Fibroblast of skin of right quadriceps (primary cell): Measurements from ENCODE around the gene HES3.

Source experiments
- DNase-seq: peaks from one replicate; pipeline ENCODE4 v3.0.0-alpha.2; 2013

Gene HES3

DNA sequence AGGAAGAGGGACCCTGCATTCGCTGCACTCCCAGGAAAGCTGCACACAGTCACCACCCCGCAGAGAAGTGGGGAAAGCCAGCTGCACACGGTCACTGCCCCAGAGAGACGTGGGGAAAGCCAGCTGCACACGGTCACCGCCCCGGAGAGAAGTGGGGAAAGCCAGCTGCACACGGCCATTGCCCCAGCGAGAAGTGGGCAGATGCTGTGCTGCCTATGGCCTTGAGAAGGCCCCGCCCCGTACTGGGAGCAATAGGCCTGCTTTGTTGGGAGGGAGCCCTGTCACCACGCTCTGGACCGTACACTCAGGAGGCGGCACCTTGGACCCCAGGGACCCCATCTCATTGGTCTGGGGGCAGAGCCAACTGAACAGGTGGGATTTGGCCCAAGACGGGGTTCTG, 21.2 kb downstream of the HES3 start:
- DNase-seq = no peak

DNA sequence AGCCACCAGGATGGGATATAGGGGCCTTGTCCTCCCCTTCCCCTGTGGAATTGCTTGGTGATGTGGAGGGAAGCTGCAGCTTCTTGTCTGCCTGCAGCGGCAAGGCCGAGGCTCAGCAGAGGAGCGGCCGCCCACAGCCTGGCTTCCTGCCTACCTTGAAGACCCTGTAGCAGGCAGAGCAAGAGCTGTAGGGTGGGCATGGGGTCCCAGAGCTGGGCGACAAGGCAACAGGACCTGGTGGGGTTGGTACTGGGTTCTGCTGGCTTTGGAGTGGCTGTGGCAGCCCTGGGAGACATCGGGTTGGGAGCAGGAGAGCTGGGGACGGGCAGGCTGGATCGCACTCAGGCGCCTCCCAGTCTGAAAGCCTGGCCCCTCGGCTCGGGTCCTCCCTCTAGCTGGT, 22.7 kb downstream of the HES3 start:
- DNase-seq = no peak

DNA sequence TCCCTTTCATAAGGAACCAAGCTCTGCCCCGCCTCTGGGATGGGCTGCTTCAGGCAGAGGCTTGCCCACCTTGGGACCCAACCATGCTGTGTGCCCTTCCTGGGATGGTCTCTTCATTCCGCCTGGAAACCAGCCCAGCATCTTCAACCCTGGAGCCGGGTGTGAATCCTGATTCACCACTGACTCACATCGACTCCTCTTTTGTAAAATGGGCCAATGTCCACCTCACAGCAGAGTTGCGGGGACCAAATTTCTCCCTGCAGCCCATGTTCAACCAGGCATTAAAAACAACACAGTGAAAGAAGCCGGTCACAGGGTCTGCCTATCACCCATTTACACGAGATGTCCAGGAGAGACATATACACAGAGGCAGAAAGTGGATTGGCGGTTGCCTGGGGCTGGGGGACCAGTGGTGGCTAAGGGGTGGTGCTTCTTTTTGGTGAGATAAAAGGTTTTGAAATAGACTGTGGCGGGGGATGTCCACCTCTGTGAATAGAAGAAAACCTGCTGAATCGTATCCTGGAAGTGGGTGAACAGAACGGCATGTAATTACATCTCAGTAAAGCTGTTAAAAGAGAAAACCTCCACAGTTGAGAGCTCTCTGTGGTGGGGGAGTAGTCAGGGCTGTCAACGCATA, 23.8 kb downstream of the HES3 start:
- DNase-seq = peak; percentile 34

DNA sequence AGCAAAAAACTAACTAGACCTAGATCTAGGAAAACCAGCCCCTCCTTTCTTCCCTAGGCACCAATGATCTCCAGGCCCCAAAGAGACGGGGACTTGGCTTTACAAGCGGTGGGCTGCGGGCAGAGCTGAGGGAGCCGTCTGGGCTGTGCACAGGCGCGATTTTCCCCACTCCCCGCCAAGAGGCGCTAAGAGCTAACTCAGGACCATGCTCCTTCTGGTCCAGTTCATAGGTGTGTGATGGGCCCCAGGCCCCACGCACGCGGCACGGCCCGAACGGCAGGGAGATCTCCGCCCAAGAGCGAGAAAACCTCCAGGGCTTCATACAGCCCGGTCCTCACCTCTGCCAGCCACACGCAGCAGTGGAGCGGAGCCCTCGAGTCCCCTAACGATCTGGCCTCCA, 24.4 kb downstream of the HES3 start:
- DNase-seq = no peak

DNA sequence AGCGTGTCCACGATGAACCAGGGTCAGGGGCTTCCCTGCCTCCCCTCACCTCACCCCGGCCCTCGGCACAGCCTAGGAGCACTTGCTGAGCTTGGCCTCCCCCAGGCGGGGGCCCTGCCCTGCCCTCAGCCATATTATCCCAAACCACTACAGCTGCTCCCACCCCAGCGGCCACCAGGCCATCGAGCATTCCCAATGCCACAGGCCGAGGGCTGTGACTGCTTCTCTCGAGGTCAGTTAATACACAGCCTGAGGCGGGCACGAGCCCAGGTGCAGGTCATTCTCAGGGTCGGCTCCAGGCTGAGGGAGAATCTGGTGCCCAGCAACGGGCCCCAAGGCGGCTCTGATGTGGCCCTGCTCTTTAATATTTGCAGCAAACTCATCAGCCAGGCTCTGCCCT, 25.3 kb downstream of the HES3 start:
- no peak for DNase-seq

DNA sequence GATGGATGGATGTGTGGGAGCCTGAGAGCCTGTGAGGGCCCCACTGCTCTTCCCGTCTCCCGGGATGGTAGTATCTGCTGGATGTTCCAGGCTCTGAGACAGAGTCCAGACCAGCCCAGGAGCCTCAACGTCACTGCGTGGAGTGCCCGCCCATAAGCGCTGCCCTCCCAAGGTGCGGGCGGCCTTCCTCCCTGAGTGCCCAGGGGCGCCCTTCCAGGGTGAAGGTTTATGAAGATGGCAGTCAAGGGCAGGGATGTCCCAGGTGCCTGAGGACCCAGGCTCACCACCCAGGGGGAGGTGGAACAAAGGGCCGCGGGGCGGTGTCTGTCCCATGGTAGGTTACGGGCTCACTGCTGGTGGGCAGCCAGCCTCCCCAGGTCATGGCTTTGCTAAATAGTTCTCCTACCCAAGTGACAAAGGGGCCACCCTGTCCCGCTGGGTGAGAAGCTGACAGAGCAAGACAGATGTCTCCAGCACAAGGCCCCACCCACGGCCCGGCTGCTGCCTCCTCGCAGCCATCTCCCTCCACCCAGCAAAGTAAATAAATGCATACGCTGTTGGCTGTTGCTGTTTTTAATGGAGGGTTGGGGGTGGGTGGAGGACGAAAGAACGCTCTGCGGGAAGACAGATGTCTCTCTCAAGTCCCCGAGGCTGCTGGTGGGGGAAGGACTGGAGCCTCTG, 25.9 kb downstream of the HES3 start:
- no peak for DNase-seq

DNA sequence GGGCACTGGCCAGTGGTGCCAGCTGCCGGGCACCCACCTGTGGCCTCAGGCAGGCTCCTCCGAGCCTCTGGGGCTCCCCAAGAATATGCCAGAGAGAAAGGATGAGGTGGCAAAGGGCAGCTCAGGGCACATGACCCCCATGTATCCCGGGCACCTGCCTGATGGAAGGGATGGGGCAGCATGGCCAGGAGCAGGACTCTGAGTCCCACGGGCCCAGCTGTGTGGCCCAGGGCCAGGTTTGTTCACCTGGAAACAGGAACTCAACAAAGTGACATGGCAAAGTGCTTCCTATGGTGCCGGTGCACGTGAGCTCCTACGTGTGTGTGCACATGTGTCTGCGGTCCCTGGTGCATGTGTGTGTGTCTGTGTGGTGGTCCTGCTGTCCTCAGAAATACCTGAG, 26.4 kb downstream of the HES3 start:
- DNase-seq = no peak

DNA sequence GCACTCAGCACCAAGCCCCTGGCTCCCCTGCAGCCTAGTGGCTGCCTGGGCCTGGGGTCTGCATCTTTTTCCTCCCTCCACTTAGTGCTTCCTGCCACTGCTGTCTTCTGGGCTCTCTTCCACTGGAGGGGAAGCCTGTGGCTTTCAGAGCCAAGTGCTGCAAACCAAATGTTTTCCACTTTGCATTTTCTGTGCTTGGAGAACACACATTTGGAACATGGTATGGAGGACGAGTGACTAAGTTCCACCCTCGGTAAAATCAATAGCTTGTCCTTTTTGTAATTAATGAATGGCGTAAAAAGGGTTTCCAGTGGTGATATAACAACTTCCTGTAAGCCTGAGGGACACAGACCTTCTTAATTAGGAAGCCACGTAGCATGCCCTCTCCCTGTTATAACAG, 27.0 kb downstream of the HES3 start:
- DNase-seq = peak; percentile 24

DNA sequence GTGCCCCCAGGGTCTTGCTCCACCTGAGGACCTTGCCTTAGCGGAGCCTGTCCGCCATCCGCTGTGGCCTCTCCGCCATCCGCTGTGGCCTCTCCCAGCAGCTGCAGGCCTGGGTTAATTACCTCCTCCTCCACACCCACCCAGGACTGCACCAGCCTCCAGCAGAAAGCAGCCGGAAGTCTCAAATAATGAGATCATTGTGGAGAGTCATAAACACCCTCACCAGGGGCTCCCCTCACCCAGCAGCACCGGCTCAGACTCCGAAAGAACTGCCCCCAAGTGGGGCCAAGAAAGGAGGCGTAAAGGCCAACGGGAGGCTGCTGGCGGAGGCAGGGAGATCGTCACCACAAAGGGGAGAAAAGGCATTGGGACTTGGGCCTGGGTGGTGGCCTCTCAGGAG, 27.6 kb downstream of the HES3 start:
- DNase-seq = peak; percentile 56

DNA sequence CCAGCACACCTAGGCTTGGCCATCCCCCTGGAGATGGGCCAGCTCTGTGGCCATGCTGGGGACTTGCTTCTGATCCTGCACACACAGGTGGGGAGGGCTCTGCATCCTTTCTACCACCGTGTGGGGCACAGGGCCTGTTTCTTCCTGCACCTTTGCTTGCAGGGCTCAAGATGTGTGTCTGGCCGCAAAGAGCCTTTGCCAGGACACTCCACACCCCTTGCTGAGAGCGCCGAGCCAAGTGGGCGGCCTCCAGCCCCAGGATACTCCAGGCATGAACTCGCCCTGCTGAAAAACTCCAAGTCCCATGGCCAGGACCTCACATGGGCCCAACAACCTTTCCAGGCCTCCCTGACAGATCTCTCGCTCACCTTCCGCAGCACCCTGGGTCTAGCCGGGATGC, 28.5 kb downstream of the HES3 start:
- DNase-seq = no peak

DNA sequence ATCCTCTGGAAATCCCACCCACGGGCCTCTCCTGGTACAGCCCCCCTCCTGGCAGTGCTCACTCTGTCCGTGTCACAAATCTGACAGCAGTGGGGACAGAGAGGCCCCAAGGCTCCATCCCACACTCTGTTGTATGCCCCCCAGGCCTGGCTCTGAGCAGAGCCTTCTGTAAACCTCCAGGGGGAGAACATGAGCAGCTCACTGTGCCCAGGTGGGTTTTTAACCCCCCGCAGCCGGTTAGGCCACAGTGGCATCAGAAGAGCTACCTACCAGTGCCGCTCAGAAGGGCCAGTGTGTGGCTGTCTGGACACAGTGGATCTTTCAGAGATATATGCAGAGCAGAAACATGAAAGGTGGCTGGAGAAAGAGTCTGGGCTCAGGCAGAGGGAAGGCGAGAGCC, 28.9 kb downstream of the HES3 start:
- DNase-seq = no peak

DNA sequence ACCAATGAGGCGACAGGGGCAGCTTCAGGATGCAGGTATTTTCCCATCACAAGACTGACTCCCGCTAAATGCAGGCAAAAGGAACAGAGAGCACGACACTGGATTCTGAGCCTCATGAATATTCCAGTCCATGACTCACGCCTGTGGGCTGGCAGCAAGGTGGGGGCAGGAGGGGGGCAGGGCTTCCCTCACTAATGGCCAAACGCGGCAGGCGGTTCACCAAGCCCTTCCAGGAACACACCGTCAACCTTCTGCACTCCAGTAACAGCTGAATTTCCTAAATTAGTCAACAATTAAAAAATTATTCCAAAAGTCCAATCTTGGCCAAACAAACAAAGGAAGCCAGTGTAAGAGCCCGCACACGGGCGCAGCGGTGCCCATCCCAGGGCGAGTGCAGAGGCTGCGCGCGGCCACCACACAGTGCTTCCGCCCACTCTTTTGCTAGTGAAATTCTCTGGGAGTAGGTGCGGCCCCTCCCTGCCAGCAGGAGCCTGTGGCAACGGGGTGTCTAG, 29.5 kb downstream of the HES3 start:
- DNase-seq = peak; percentile 74

DNA sequence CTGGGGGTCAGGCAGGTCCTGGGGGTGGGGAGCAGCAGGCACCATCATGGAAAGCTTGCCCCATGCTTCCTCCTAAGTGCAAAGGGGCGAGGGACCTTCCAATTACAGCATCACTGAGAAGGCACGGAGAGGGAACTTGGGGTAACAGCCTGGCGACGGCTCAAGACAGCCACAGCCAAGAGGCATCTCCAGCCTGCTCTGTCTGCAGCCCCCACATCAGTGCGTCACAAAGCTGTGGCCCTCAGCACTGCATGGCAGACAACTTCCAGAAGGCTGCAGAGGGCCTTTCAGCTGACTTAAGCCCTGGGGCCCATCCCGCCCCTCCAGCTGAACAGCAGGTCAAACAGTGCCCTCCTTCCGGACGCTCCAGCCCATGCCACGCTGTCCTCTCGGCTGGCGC, 30.1 kb downstream of the HES3 start:
- DNase-seq = no peak

DNA sequence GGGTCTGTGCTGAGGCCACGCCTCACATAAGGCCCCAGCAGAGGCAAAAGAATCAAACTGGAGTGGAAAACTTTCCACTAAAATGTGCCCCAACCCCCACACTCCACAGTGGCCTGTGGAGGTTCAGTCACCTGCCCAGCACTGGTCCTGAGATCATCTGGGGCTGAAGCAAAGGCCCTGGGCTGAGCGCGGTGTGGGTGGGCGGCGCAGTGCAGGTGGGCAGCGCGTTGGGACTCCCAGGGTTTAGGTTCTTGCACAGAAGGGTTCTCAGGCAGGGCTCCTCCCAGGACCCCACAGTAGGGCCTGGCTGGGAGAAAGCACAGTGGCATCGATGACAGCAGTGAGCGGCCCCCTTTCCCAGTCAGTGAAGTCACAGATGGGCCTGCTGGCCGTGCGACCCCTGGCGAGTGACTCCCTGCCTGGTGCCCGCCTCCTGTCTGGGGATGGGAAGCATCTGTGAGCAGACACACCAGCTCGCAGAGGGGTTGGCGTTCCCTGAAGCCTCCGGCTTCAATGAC, 30.7 kb downstream of the HES3 start:
- no peak for DNase-seq

DNA sequence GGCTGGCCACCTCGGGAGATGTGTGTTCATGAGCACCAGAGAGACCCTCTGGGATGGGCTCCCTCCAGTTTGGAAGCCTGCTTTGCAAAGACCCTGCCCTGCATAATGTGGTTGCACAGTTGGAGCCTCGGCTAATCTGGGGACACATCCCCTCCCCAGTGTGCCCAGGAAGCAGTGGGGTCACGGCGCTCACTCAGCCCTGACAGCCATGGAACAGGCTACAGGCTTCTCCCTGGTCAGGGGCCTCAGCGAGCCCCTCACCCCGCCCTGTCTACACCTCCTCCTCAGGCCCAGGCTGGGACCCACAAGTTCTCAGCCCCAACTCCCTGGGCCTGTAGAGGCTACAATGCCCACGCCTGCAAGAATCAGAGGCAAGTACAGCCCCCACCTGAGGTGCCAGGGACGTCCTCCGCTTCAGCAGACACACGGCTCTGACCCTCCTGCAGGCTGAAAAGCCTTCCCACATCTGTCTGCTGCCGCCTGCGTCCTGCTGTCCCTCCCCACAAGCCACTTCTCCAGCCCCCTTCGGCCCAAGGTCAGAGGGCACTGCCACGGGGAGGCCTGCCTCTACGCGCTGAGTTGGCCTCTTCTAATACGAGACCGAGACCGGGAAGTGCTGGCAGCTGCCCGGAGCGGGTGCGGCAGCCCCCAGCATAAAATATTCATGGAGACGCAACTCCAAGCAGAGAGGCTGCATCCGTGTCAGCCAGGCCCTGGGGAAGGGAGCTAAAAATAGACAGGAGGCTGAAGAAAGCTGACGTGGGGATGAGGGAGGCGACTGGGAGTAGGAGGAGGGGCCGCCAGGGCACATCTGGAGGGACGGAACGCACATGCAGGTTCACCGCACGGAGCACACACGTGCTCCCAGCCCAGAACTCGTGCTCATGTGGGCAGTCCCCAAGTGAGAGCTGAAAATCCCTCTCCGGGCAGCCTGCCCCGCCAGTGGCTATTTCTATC, 32.1 kb downstream of the HES3 start:
- DNase-seq = peak; percentile 82

DNA sequence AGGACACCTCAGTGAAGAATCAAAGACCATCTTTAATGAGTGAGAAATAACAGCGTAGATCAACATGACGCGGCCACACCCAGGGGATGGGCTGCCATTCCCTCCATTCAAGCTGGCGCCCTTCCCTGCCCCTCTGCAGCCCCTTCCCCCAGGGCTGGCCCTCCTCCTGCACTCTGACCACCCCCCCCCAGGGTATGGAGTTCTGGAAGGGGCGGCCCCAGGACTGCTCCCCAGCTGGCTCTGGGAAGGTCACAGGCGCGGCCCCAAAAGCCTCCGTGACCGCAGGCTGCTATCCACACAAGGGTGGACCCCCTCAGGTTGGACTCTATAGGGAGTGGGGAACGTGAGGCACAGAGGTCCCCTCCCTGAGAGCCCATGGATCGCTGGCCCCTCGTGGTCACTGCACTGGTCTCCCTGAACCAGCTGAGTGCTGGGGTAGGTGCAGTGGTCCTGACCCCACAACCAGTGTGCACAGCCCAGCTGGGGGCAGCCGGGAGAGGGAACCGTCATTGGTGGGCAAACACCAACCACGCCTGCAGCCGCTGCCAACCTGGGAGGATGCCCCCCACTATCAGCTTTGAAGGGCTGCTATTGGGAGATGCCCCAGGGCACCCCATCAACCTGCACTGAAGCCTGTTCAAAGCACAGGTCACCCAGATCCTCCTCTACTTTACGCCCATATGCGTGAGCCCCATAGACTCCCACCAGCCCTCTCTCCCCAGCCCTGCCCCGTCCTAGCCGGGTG, 33.0 kb downstream of the HES3 start:
- no peak for DNase-seq

DNA sequence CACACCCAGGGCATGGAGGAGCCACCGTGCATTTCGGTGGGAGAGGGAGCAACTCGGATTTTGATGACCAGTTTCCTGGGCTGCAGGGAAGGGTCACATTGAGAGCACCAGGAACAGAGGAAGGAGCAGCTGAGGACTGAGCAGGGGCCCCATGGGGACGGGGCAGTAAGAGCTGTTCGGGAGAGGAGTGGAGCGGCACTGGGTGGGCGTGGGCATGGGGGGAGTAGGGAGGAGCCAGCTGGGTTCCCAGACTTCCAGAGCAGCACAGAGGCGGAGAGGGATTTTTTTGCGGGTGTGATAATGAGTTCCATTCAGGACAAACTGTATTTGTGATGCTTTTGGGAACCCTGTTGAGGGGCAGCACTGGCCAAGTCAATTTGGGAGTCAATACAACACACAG, 34.3 kb downstream of the HES3 start:
- DNase-seq = no peak

DNA sequence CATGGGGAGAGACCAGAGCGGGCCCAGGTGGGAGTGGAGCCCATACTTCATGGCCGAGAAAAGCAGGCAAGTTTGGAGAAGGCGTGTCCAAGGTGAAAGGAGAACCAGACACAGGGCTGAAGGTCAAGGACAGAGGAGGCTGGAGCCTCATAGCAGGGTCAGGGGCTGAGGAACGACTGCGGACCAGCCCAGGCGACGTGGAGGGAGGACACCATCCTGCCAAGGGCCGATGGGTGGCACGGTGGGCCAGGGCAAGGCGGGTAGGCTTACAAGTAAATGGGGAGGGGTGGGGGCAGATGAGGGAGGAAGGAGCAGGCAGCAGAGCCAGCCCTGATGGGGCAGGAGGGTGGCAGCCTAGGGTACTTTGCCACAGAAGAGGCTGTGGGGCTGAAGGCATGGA, 35.1 kb downstream of the HES3 start:
- DNase-seq = no peak

DNA sequence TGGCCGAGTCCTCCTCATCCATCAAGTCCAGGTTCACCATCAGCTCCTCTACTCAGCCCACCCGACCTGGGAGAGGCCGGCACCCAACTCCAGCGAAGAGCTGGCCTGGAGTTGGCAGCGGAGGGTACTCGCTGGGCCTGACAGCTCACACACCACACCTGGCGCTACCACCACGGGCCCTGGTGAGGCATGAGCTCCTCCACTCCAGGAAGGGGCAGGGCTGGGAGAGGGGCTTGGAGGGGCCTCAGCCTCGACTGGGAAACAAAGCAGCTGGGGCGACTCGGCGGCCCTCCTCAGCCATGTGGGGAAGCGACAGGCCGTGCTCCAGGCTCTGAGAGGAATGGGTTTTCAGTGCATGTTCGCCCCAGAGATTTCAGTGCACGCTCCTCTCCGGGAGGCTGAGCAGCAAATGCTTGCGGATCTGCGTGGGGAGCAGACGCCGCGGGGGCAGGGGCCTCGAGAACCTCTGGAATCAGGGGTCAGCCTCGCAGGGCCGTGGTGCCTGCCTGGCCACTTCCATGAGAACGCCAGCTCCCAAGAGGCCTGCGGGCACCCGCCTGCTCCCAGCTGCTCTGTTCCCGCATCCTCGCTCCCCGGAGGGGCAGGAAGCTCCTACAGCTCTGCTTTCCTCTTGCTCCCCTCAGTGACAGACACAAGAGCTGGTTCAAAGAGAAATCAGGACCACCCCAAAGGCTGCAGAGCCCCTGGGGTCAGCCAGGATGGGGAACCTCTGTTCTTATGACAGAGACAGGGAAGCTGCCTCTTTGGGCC, 35.8 kb downstream of the HES3 start:
- no peak for DNase-seq

DNA sequence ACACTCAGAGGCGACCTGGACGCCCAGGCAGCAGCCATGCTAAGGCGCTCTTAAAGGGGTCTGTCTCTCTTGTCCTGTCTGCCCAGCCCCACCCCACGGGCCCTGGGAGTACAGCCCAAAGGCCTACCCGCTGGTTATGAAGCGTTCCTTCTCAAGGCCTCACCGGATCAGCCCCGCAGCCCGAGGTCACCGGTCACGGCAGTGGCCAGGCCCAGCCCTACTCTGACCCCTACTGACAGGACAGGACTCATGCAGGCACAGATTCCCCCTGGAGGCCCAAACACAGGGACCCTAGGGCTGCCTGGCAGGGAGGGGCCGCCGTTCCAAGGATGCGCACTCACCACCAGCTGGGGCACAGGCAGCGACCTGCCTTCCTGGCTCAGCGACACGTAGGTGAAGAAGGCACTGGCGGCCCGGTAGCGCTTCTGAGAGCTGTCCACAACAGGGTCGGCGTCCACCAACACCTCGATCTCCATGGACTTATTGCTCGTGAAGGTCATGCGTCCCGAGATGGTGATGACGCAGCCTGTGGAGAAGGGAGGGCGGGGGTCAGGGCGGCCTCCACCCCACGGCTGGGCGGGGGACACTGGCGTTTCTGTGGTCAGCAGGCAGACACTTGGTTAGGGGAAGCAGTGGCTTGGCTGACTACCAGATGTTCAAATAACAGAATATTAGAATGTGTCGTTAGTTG, 36.9 kb downstream of the HES3 start:
- no peak for DNase-seq
